Neural cell (in vitro differentiated cells): Measurements from ENCODE around the gene TPSAB1. TPM values are rescaled to one million over a fixed set of nuclear protein-coding genes. Genes with fewer than 3 reads are reported as not detected.

Experiments used
- H2AFZ ChIP-seq: fragments of 200-600, 300-800 bp; sonication (generic), shearing (Covaris generic); 2 replicates; pipeline ENCODE4 v1.6.0; 2014; ENCODE audit warnings: low read depth, mild to moderate bottlenecking, antibody characterized with exemption, low read length, moderate library complexity
- H3F3A ChIP-seq: fragments of 200-600 bp; shearing (Covaris generic); 2 replicates; pipeline ENCODE4 v1.6.1; 2016; ENCODE audit warnings: mild to moderate bottlenecking, moderate library complexity, mixed read lengths, antibody characterized with exemption, low read length; ENCODE audit not compliant: insufficient read depth, poor library complexity, severe bottlenecking
- H3K27ac ChIP-seq: fragments of 200-600, 300-800 bp; sonication (generic), shearing (Covaris generic); 2 replicates; pipeline ENCODE4 v1.5.1; 2014; ENCODE audit warnings: mild to moderate bottlenecking, low read length, moderate library complexity
- H3K27me3 ChIP-seq: fragments of 300-800, 200-600 bp; sonication (generic), shearing (Covaris generic); 2 replicates; pipeline ENCODE4 v1.6.0; 2014; ENCODE audit warnings: mild to moderate bottlenecking, low read depth, low read length, moderate library complexity; ENCODE audit not compliant: insufficient read depth
- H3K36me3 ChIP-seq: fragments of 300-800, 200-600 bp; sonication (generic), shearing (Covaris generic); 2 replicates; pipeline ENCODE4 v1.5.1; 2014; ENCODE audit warnings: mild to moderate bottlenecking, antibody characterized with exemption, low read length, moderate library complexity; ENCODE audit not compliant: insufficient read depth
- H3K4me2 ChIP-seq: fragments of 300-800, 200-600 bp; sonication (generic), shearing (Covaris generic); 2 replicates; pipeline ENCODE4 v1.6.0; 2014; ENCODE audit warnings: mild to moderate bottlenecking, low read length
- H3K4me3 ChIP-seq: fragments of 300-800, 200-600 bp; sonication (generic), shearing (Covaris generic); 2 replicates; pipeline ENCODE4 v1.5.1; 2014; ENCODE audit warnings: mild to moderate bottlenecking, low read length, moderate library complexity
- H3K79me2 ChIP-seq: fragments of 200-600 bp; shearing (Covaris generic); replicated peaks from 2 replicates; pipeline ENCODE4 v1.6.0; 2014; ENCODE audit warnings: mild to moderate bottlenecking, low read length, moderate library complexity; ENCODE audit not compliant: insufficient read depth
- H3K9ac ChIP-seq: fragments of 300-800, 200-600 bp; sonication (generic), shearing (Covaris generic); 2 replicates; pipeline ENCODE4 v1.6.1; 2016; ENCODE audit warnings: mild to moderate bottlenecking, low read length, mixed read lengths
- H3K9me2 ChIP-seq: fragments of 200-600 bp; shearing (Covaris generic); 2 replicates; pipeline ENCODE4 v1.6.1; 2016; ENCODE audit warnings: mild to moderate bottlenecking, low read length, mixed read lengths; ENCODE audit not compliant: insufficient read depth
- H3K9me3 ChIP-seq: fragments of 200-600, 300-800 bp; sonication (generic), shearing (Covaris generic); 2 replicates; pipeline ENCODE4 v1.6.1; 2016; ENCODE audit warnings: mild to moderate bottlenecking, mixed run types, low read length, moderate library complexity, mixed read lengths
- H4K20me1 ChIP-seq: fragments of 200-600 bp; shearing (Covaris generic); 2 replicates; pipeline ENCODE4 v1.6.1; 2016; ENCODE audit warnings: mild to moderate bottlenecking, mixed run types; ENCODE audit not compliant: insufficient read depth
- EP300 ChIP-seq: fragments of 450-650 bp; conservative IDR thresholded peaks from 2 replicates; pipeline ENCODE4 v1.6.1; 2014; ENCODE audit warnings: antibody characterized with exemption, mild to moderate bottlenecking, moderate library complexity; ENCODE audit not compliant: poor library complexity, severe bottlenecking
- EZH2 ChIP-seq: fragments of 200-600, 300-800 bp; shearing (Covaris generic), sonication (generic); IDR thresholded peaks from 2 replicates; pipeline ENCODE4 v1.6.1; 2014; ENCODE audit warnings: antibody characterized with exemption, low read length, borderline replicate concordance, mild to moderate bottlenecking; ENCODE audit not compliant: insufficient read depth, poor library complexity, severe bottlenecking
- MXI1 ChIP-seq: fragments of 450-650 bp; conservative IDR thresholded peaks from 2 replicates; pipeline ENCODE4 v1.6.1; 2014; ENCODE audit warnings: antibody characterized with exemption, mild to moderate bottlenecking; ENCODE audit not compliant: poor library complexity, severe bottlenecking
- POLR2AphosphoS5 ChIP-seq: IDR thresholded peaks from 2 replicates; pipeline ENCODE4 v1.6.1; 2012
- RAD21 ChIP-seq: fragments of 450-650 bp; conservative IDR thresholded peaks from 2 replicates; pipeline ENCODE4 v1.6.1; 2014; ENCODE audit warnings: antibody characterized with exemption, mild to moderate bottlenecking, moderate library complexity
- SMC3 ChIP-seq: fragments of 450-650 bp; conservative IDR thresholded peaks from 2 replicates; pipeline ENCODE4 v1.6.1; 2014; ENCODE audit warnings: antibody characterized with exemption, mild to moderate bottlenecking, moderate library complexity; ENCODE audit not compliant: poor library complexity
- TAF1 ChIP-seq: IDR thresholded peaks from 2 replicates; pipeline ENCODE4 v1.6.1; 2012; ENCODE audit warnings: low read depth
- polyA plus RNA-seq: library from polyadenylated mRNA; depleted of rRNA; stranded (reverse); fragments of >200 nt; gene quantifications from 2 replicates; pipeline ENCODE4 v1.2.3, GENCODE V29; 2014
- TF ChIP-seq, protein P1 (sequence below): fragments of 450-650 bp; IDR thresholded peaks from 2 replicates; pipeline ENCODE4 v1.5.1; 2014; ENCODE audit warnings: antibody characterized with exemption, mild to moderate bottlenecking, moderate library complexity; ENCODE audit not compliant: poor library complexity, severe bottlenecking
- TF ChIP-seq, protein P2 (sequence below): IDR thresholded peaks from 2 replicates; pipeline ENCODE4 v1.6.1; 2012; ENCODE audit warnings: borderline replicate concordance

Gene TPSAB1
- polyA plus RNA-seq, 1 donor from 2014 or later: not detected

DNA sequence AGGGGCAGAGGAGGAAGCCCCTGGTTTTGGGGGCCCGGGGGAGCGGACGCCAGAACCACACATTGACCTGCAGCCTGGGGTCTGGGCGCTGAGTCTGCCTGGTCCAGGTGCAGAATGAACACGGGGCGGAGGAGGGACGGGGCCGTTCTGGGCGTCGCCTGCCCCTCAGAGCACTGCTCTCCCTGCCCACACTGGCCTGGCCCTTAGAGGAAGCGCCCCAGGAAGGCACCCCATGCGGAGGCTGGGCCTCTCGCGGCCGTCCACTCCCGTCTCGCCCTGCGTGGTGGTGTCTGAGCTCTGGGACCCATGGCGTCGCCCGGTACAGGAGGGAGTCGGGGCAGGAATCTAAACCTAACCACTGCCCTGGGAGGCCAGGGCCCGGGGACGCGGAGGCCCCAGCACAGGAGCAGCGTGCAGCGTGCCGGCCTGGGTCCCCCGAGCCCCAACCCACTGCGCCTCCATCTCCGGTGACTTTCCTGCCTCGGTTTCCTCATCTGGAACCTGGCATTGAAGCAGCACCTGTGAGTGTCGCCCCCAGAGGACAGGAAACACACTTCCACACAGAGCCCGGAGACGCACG is 19.7 kb downstream of the TPSAB1 start:
- no peak overlapping the region for H3K4me2 ChIP-seq
- TF ChIP-seq, protein P1, sequence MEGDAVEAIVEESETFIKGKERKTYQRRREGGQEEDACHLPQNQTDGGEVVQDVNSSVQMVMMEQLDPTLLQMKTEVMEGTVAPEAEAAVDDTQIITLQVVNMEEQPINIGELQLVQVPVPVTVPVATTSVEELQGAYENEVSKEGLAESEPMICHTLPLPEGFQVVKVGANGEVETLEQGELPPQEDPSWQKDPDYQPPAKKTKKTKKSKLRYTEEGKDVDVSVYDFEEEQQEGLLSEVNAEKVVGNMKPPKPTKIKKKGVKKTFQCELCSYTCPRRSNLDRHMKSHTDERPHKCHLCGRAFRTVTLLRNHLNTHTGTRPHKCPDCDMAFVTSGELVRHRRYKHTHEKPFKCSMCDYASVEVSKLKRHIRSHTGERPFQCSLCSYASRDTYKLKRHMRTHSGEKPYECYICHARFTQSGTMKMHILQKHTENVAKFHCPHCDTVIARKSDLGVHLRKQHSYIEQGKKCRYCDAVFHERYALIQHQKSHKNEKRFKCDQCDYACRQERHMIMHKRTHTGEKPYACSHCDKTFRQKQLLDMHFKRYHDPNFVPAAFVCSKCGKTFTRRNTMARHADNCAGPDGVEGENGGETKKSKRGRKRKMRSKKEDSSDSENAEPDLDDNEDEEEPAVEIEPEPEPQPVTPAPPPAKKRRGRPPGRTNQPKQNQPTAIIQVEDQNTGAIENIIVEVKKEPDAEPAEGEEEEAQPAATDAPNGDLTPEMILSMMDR: no peak
- TF ChIP-seq POLR2AphosphoS5 (no peak), RAD21 (no peak), EZH2 (no peak), EP300 (no peak), MXI1 (no peak), TAF1 (no peak), SMC3 (no peak)
- TF ChIP-seq, protein P2, sequence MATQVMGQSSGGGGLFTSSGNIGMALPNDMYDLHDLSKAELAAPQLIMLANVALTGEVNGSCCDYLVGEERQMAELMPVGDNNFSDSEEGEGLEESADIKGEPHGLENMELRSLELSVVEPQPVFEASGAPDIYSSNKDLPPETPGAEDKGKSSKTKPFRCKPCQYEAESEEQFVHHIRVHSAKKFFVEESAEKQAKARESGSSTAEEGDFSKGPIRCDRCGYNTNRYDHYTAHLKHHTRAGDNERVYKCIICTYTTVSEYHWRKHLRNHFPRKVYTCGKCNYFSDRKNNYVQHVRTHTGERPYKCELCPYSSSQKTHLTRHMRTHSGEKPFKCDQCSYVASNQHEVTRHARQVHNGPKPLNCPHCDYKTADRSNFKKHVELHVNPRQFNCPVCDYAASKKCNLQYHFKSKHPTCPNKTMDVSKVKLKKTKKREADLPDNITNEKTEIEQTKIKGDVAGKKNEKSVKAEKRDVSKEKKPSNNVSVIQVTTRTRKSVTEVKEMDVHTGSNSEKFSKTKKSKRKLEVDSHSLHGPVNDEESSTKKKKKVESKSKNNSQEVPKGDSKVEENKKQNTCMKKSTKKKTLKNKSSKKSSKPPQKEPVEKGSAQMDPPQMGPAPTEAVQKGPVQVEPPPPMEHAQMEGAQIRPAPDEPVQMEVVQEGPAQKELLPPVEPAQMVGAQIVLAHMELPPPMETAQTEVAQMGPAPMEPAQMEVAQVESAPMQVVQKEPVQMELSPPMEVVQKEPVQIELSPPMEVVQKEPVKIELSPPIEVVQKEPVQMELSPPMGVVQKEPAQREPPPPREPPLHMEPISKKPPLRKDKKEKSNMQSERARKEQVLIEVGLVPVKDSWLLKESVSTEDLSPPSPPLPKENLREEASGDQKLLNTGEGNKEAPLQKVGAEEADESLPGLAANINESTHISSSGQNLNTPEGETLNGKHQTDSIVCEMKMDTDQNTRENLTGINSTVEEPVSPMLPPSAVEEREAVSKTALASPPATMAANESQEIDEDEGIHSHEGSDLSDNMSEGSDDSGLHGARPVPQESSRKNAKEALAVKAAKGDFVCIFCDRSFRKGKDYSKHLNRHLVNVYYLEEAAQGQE: no peak
- H4K20me1 ChIP-seq: no peaks in the 10 kb centered on the region
- H3K27me3 ChIP-seq: peaks cover 15% of the 10 kb centered on the region
- H2AFZ ChIP-seq: no peak overlapping the region
- H3K27ac ChIP-seq: no peak overlapping the region
- no peaks in the 10 kb centered on the region for H3K36me3 ChIP-seq
- no peaks in the 10 kb centered on the region for H3K79me2 ChIP-seq
- no peaks in the 10 kb centered on the region for H3F3A ChIP-seq
- no peak overlapping the region for H3K9ac ChIP-seq
- H3K4me3 ChIP-seq: no peak overlapping the region
- no peaks in the 10 kb centered on the region for H3K9me3 ChIP-seq
- no peaks in the 10 kb centered on the region for H3K9me2 ChIP-seq

DNA sequence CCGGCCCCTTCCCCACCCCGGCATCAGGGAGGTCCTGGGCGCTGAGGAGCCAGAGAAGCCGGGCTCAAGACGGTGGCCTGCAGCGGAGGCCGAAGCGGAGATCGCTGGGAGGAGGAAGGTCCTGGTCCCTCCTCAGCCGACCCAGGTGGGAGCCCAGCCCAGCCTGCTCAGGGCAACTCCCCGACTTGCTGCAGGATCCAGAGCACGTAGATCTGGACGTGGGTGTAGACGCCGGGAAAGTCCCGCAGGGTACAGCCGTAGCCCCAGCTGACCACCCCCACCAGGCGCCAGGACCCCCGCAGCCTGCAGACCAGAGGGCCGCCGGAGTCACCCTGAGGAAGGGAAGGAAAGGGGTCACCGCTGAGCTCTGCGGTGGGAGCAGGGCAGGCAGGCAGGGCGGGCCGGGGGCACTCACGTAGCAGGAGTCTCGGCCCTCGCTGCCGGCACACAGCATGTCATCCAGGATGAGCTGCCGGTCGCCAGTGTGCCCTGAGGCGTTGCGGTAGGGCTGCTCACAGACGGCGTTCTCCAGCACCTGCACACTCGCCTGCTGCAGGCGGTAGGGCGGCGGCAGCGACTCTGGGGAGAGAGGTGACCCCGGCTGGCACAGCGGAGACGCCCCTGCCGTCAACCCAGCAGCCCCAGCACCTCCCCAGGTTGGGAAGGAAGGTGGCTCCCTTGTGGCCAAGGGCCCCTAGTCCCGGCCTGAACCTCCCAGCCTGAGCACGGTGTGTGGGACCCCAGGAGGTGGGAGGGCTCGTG is 20.8 kb downstream of the TPSAB1 start:
- no peak overlapping the region for H3K27ac ChIP-seq
- H3F3A ChIP-seq: no peaks in the 10 kb centered on the region
- H3K27me3 ChIP-seq: peaks cover 15% of the 10 kb centered on the region
- no peaks in the 10 kb centered on the region for H3K9me2 ChIP-seq
- no peaks in the 10 kb centered on the region for H3K9me3 ChIP-seq
- H3K4me3 ChIP-seq: no peak overlapping the region
- no peaks in the 10 kb centered on the region for H3K36me3 ChIP-seq
- no peaks in the 10 kb centered on the region for H4K20me1 ChIP-seq
- TF ChIP-seq EP300 (no peak), SMC3 (no peak), POLR2AphosphoS5 (no peak), EZH2 (no peak), RAD21 (no peak), MXI1 (no peak), TAF1 (no peak)
- TF ChIP-seq, protein P1: no peak
- TF ChIP-seq, protein P2: no peak
- no peak overlapping the region for H3K9ac ChIP-seq
- no peaks in the 10 kb centered on the region for H3K79me2 ChIP-seq
- no peak overlapping the region for H3K4me2 ChIP-seq
- H2AFZ ChIP-seq: no peak overlapping the region
